Endometrial microvascular endothelial cells (primary cell): ENCODE measurements around the gene WDR83. TPM values are rescaled to one million over a fixed set of nuclear protein-coding genes. Genes with fewer than 3 reads are reported as not detected.
"Not testable (repeated sequence)": the region's sequence is repeated elsewhere in the genome, so short reads cannot be mapped to it uniquely, and the experiment has no call there.

Experiments
- in situ Hi-C: cut with HindIII; loops from 2 replicates; pipeline ENCODE4 v1.10.0; 2017; ENCODE audit warnings: low sequenced_read_pairs, low pct_unique_long_range_greater_than_20kb; ENCODE audit errors: inconsistent ontology term
- total RNA-seq: library from RNA; depleted of rRNA; stranded (reverse); fragments of >200 nt; gene quantifications from one replicate; pipeline ENCODE4 v1.2.3, GENCODE V29; 2015; ENCODE audit errors: inconsistent ontology term

Gene WDR83, protein sequence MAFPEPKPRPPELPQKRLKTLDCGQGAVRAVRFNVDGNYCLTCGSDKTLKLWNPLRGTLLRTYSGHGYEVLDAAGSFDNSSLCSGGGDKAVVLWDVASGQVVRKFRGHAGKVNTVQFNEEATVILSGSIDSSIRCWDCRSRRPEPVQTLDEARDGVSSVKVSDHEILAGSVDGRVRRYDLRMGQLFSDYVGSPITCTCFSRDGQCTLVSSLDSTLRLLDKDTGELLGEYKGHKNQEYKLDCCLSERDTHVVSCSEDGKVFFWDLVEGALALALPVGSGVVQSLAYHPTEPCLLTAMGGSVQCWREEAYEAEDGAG
- 5.5 TPM for total RNA-seq

DNA sequence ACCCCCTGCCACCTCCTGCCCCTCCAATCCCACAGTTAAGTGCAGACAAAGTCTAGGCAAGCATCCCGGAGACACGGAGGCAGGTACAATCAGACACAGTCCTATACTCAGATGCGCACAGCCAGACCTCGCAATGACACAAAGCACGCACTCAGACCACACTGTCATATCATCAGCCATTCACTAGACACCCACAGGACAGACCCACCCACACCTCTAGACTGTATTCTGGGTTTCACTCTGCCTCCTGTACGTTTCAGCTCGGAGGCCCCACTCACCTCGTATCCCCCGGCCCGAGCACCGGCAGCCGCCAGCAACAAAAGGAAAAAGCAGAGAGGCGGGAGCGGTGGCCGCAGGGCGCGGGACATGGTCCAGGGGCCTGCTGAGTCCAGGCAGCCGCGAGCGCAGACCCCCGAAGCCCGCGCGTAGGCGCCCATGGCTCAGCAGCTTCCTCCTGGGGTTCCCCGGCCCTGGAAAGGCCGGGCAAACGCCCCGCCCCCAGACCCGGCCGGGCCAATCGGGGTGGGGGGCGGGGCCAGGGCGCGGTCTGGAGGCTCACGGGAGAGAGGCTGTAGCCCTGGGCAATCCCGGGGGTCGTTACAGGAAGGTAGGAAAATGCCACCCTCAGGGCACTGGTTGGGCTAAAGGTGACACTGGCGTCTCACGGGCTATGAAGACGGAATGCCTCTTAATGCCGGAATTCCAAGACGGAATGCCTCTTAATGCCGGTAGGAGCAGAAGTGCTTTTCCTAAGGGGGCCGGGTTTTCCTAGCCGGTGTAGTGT lies at the start of gene WDR83, which contains the start of gene MAN2B1:
TSS of gene WDR83 (plus strand) at position 543 of the 784 bp plus-strand sequence. CDS start 2,984 bp downstream, outside the sequence.
TSS of gene MAN2B1 (minus strand) at position 478 of the 784 bp plus-strand sequence. CDS start at position 437, 41 bp downstream.
- in situ Hi-C loops, result no loop called here

GRCh38 chr19:12617646-12618045 lies 49.0 kb upstream of the WDR83 start:
- in situ Hi-C loops, result no loop called here

DNA sequence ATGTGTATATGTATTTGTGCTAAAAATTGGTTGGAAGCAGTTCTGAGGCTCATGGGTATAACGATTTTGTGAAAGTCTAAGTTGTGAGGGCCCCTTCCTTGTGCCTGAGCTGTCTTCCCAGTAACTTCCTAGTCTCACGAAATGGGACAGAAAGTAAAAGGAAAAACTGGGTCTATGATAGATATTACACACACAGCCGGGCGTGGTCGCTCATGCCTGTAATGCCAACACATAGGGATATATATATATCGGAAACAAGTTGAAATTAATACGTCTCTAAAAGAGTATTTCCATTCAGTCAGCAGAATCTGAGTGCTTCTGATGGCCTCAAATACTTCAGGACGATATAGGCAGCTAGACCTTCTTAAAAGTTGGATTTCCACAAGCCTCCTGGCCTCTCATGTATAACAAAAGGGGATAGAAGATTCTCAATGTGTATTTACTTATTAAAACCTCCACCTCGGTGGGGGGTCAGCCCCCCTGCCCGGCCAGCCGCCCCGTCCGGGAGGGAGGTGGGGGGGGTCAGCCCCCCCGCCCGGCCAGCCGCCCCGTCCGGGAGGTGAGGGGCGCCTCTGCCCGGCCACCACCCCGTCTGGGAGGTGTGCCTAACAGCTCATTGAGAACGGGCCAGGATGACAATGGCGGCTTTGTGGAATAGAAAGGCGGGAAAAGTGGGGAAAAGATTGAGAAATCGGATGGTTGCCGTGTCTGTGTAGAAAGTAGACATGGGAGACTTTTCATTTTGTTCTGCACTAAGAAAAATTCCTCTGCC lies 45.2 kb upstream of the WDR83 start:
- in situ Hi-C loops, result not testable (repeated sequence)

GRCh38 chr19:12623361-12624031 lies 43.1 kb upstream of the WDR83 start:
- in situ Hi-C loops, result no loop called here

GRCh38 chr19:12626958-12627357 lies 39.6 kb upstream of the WDR83 start:
- in situ Hi-C loops, result no loop called here

DNA sequence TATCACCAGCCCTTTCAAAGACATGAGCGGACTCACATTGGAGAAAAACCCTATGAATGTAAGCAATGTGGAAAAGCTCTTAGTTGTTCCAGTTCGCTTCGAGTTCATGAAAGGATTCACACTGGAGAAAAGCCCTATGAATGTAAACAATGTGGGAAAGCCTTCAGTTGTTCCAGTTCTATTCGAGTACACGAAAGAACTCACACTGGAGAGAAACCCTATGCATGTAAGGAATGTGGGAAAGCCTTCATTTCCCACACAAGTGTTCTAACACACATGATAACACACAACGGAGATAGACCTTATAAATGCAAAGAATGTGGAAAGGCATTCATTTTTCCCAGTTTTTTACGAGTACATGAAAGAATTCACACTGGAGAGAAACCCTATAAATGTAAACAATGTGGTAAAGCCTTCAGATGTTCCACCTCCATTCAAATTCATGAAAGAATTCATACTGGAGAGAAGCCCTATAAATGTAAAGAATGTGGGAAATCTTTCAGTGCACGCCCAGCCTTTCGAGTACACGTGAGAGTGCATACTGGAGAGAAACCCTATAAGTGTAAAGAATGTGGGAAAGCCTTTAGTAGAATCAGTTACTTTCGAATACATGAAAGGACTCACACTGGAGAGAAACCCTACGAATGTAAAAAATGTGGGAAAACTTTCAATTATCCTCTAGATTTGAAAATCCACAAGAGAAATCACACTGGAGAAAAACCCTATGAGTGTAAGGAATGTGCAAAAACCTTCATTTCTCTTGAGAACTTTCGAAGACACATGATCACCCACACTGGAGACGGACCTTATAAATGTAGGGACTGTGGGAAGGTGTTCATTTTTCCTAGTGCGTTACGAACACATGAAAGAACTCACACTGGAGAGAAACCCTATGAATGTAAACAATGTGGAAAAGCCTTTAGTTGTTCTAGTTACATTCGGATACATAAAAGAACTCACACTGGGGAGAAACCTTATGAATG lies 38.3 kb upstream of the WDR83 start:
- in situ Hi-C loops, result no loop called here

- in situ Hi-C loops, result no loop called here
These were observed 37.4 kb upstream of the WDR83 start for GRCh38 chr19:12629215-12629614.

- in situ Hi-C loops, result no loop called here
These were observed 30.0 kb upstream of the WDR83 start for GRCh38 chr19:12636631-12637030.

DNA sequence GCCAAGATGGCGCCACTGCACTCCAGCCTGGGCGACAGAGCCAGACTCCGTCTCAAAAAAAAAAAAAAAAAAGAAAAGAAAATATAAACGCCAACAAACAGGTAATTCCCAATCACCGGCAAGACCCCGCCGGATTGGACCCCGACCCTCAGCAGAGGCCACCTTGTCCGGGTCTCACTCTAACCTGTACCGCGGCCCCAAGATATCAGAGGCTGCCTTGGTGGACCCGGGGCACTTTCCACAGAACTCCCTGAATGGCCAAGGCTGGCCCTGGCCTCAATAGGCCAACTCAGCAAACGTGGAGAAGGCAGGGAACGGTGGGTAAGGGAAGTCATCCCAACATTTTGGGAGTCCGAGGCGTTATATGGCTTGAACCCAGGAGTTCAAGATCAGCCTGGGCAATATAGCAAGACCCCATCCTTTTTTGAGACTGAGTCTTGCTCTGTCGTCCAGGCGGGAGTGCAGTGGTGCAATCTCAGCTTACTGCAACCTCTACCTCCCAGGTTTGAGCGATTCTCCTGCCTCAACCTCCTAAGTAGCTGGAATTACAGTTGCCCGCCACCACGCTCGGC lies 27.9 kb upstream of the WDR83 start:
- in situ Hi-C loops, result no loop called here

DNA sequence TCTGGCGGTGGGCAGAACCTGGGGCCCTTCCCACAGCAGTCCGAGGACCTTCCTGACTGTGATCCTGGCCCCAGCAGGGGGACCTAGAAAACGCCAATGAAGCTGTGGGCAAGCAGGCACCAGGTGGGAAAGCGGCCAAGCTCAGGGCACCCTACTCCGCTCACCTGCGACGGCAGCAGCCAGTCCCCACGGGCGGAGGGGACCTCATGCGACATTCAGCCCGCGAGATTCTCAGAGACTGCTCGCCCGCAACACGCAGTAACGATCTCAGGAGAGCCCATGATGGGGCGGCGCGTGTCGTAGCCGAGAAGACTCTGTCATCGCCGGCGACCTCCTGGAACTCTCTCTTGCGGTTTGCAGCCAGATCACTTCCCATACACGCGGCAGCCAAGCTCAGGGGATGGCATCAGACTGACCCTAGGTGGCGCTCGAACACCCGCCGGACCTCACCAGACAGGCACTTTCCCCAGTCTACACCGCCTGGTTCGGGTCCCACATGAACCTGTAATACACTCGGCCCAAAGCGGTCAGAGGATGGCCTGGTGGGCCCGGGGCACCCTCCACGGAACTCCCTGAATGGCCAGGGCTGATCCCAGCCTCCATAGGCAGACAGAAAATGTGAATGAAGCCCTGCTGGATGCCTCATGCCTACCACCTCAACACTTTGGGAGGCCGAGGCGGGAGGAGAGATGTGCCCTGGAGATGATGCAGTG lies 26.6 kb upstream of the WDR83 start:
- in situ Hi-C loops, result no loop called here

- in situ Hi-C loops, result no loop called here
These were observed 25.2 kb upstream of the WDR83 start for GRCh38 chr19:12641456-12641855.

DNA sequence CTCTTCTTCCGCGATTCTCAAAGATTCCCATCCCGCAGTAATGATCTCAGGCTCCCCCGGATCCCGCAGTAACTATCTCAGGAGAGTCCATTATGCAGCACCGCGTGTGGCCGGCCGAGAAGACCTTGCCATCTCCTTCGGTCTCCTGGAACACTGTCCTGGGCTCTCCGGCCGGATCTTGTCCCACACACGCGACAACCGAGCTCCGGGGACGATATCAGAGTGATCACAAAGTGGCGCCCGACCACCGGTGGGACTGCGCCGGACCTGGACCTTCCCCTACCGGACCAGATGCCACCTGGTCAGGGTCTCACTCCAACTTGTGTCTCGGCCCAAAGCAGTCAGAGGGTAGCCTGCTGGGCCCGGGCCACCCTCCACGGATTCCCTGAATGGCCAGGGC lies 24.1 kb upstream of the WDR83 start:
- in situ Hi-C loops, result no loop called here

DNA sequence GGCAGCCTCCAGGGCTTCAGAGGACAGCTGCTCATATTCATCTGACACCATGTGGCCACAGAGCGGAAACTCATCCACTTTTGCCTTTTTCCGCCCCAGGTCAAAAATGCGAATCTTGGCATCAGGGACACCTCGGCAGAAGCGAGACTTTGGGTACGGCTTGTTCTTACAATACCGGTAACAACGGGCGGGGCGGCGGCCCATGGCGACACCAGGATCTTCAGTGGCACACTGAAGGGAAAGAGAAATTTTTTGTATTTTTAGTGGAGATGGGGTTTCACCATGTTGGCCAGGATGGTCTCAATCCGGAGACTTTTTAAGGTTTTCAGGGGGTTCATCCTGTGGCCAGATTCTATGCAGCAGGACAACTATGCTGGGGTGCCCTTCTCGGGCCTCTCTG lies 22.9 kb upstream of the WDR83 start:
- in situ Hi-C loops, result not testable (repeated sequence)

DNA sequence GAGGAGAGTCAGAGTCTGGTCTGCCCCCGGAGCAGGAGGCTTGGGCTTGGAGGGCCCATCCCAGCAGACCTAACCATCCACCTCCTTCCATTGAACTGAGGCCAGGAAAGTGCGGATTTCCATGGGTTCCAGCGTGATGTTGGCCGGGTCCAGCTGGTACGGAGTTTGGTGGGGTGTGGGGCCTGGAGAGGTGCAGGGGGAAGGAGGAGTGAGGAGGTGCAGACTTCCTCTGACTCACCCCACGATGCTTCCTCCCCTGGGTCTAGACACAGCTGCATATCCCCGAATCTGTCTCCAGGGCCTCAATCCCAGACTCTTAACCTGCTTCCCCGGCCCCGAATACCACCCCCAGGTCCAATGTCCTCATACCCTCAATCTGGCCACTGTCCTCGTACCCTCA lies 20.1 kb upstream of the WDR83 start:
- in situ Hi-C loops, result no loop called here

GRCh38 chr19:12647047-12647446 lies 19.6 kb upstream of the WDR83 start:
- in situ Hi-C loops, result no loop called here

GRCh38 chr19:12647490-12648071 lies 19.0 kb upstream of the WDR83 start:
- in situ Hi-C loops, result no loop called here

GRCh38 chr19:12648088-12648487 lies 18.5 kb upstream of the WDR83 start:
- in situ Hi-C loops, result no loop called here
